A549 (cell line): ENCODE results near the gene PACS1. TPM values are rescaled to one million over a fixed set of nuclear protein-coding genes. Genes with fewer than 3 reads are reported as not detected.
A peak's percentile ranks its signal among the peaks of the same experiment; 100 is the strongest.

Experiments used
- ATAC-seq, 2 experiments: fragments of 200-7000 bp in 1 of 2; fragments of >200 bp in 1 of 2; cut with Nextera tagmentation in 1 of 2; cut with Tn5 transposase in 1 of 2; 3 replicates each; pipeline versions ENCODE4 v1.8.0 to v1.9.1; 2018 to 2020; ENCODE audit warnings: mild to moderate bottlenecking in 1 of 2, moderate library complexity in 1 of 2
- CTCF ChIA-PET: fragments of 300-600 bp; sonication (Branson Sonifier 250); formaldehyde crosslinking; extraction: SDS; loops from one replicate; lab custom pipeline; 2021; ENCODE audit warnings: antibody characterized with exemption, inconsistent platforms; lab: Yijun Ruan, JAX
- POLR2A ChIA-PET: fragments of 350-600 bp; formaldehyde crosslinking; extraction: SDS; loops from one replicate; lab custom pipeline; 2021; ENCODE audit warnings: antibody characterized with exemption, inconsistent platforms; lab: Yijun Ruan, JAX
- DNase-seq, 2 experiments: peaks; one replicate each; pipeline versions ENCODE4 v3.0.0 to v3.0.0-alpha.2; 2011 to 2016; ENCODE audit warnings: low read depth in 1 of 2, low spot score in 1 of 2
- FAIRE-seq: peaks from 2 replicates; lab custom pipeline; 2011; peaks lifted over from hg19 to GRCh38; lab: Jason Lieb, UNC
- H3K27ac ChIP-seq, 2 experiments: fragments of >200 bp; sonication (Bioruptor Twin); formaldehyde crosslinking; 3 replicates each; pipeline ENCODE4 v1.5.1; 2016 to 2017
- H3K4me1 ChIP-seq: fragments of >200 bp; sonication (Bioruptor Twin); formaldehyde crosslinking; 3 replicates; pipeline ENCODE4 v1.6.1; 2016
- H3K4me2 ChIP-seq: fragments of >200 bp; sonication (Bioruptor Twin); formaldehyde crosslinking; 3 replicates; pipeline ENCODE4 v1.6.1; 2016
- H3K4me3 ChIP-seq: fragments of >200 bp; sonication (Bioruptor Twin); formaldehyde crosslinking; 3 replicates; pipeline ENCODE4 v1.5.1; 2016
- H3K9me3 ChIP-seq: fragments of >200 bp; sonication (Bioruptor Twin); formaldehyde crosslinking; 3 replicates; pipeline ENCODE4 v1.6.1; 2016
- BHLHE40 ChIP-seq: IDR thresholded peaks from 2 replicates; pipeline ENCODE4 v1.6.1; 2012; ENCODE audit warnings: low read depth, low read length, inconsistent platforms
- CEBPB ChIP-seq, 2 experiments: fragments of >200 bp in 1 of 2; sonication (Bioruptor Twin) in 1 of 2; formaldehyde crosslinking in 1 of 2; IDR thresholded peaks; 2 replicates each; pipeline ENCODE4 v1.6.1; 2012 to 2016
- CHD2 ChIP-seq: fragments of 150-350 bp; IDR thresholded peaks from 2 replicates; pipeline ENCODE4 v1.6.1; 2014; ENCODE audit warnings: low read length; ENCODE audit not compliant: partially characterized antibody
- CTCF ChIP-seq: fragments of >200 bp; sonication (Bioruptor Twin); formaldehyde crosslinking; IDR thresholded peaks from 3 replicates; pipeline ENCODE4 v1.5.1; 2016
- E2F6 ChIP-seq: IDR thresholded peaks from 2 replicates; pipeline ENCODE4 v1.6.1; 2012; ENCODE audit warnings: low read depth, borderline replicate concordance
- EHF ChIP-seq: fragments of 250-450 bp; sonication (Bioruptor Pico); IDR thresholded peaks from 2 replicates; pipeline ENCODE4 v1.5.0; 2020; ENCODE audit warnings: mild to moderate bottlenecking
- ELK1 ChIP-seq: fragments of 150-350 bp; IDR thresholded peaks from 2 replicates; pipeline ENCODE4 v1.6.1; 2014; ENCODE audit warnings: low read depth, mild to moderate bottlenecking, low read length
- EP300 ChIP-seq, 2 experiments: fragments of >200 bp; sonication (Bioruptor Twin); formaldehyde crosslinking; IDR thresholded peaks; 2 replicates in 1 of 2; 3 replicates in 1 of 2; pipeline ENCODE4 v1.6.1; 2016 to 2017
- FOSL2 ChIP-seq, 2 experiments: fragments of 450-650 bp in 1 of 2; fragments of >200 bp in 1 of 2; sonication (Bioruptor Twin) in 1 of 2; formaldehyde crosslinking; IDR thresholded peaks; 2 replicates each; pipeline versions ENCODE4 v1.5.0 to v1.6.1; 2016 to 2020; ENCODE audit warnings: mild to moderate bottlenecking in 1 of 2, moderate library complexity in 1 of 2
- GATA3 ChIP-seq: IDR thresholded peaks from 2 replicates; pipeline ENCODE4 v1.6.1; 2012; ENCODE audit warnings: borderline replicate concordance
- HDAC2 ChIP-seq: fragments of 200-600 bp; sonication (generic); IDR thresholded peaks from 2 replicates; pipeline ENCODE4 v1.6.1; 2016
- HES2 ChIP-seq: fragments of >200 bp; sonication (Bioruptor Twin); formaldehyde crosslinking; IDR thresholded peaks from 2 replicates; pipeline ENCODE4 v1.6.1; 2016
- HEYL ChIP-seq: fragments of 250-450 bp; sonication (Bioruptor Pico); IDR thresholded peaks from 2 replicates; pipeline ENCODE4 v1.8.0; 2021; ENCODE audit warnings: mild to moderate bottlenecking, moderate library complexity
- HOXB13 ChIP-seq: fragments of 250-450 bp; sonication (Bioruptor Pico); IDR thresholded peaks from 2 replicates; pipeline ENCODE4 v1.5.0; 2020; ENCODE audit warnings: low read depth, mild to moderate bottlenecking, moderate library complexity
- JUN ChIP-seq, 2 experiments: fragments of >200 bp; sonication (Bioruptor Twin); formaldehyde crosslinking; IDR thresholded peaks; 2 replicates in 1 of 2; 3 replicates in 1 of 2; pipeline ENCODE4 v1.6.1; 2016 to 2017
- JUNB ChIP-seq: fragments of >200 bp; sonication (Bioruptor Twin); formaldehyde crosslinking; IDR thresholded peaks from 2 replicates; pipeline ENCODE4 v1.6.1; 2016
- KDM1A ChIP-seq: fragments of 200-600 bp; sonication (generic); IDR thresholded peaks from 2 replicates; pipeline ENCODE4 v1.6.1; 2016; ENCODE audit warnings: low read depth, mild to moderate bottlenecking
- KDM5A ChIP-seq: fragments of 200-600 bp; sonication (generic); IDR thresholded peaks from 2 replicates; pipeline ENCODE4 v1.6.1; 2016; ENCODE audit warnings: antibody characterized with exemption, mild to moderate bottlenecking
- MAFK ChIP-seq: fragments of 450-650 bp; IDR thresholded peaks from 2 replicates; pipeline ENCODE4 v1.6.1; 2014; ENCODE audit not compliant: partially characterized antibody
- NFE2L2 ChIP-seq: fragments of 150-350 bp; conservative IDR thresholded peaks from 2 replicates; pipeline ENCODE4 v1.6.1; 2014; ENCODE audit warnings: low read length
- NPAS2 ChIP-seq: fragments of 250-450 bp; sonication (Bioruptor Pico); IDR thresholded peaks from 2 replicates; pipeline ENCODE4 v1.8.0; 2022; ENCODE audit warnings: mild to moderate bottlenecking, moderate library complexity, borderline replicate concordance
- NR3C1 ChIP-seq: fragments of >200 bp; sonication (Bioruptor Twin); formaldehyde crosslinking; IDR thresholded peaks from 3 replicates; pipeline ENCODE4 v1.6.1; 2017
- PBX3 ChIP-seq: IDR thresholded peaks from 2 replicates; pipeline ENCODE4 v1.6.1; 2012
- POLR2AphosphoS2 ChIP-seq: conservative IDR thresholded peaks from 2 replicates; pipeline ENCODE4 v1.6.1; 2012; ENCODE audit warnings: low read length, improper control_type of control experiment, inconsistent platforms
- RAD21 ChIP-seq, 2 experiments: fragments of >200 bp in 1 of 2; sonication (Bioruptor Twin) in 1 of 2; formaldehyde crosslinking in 1 of 2; IDR thresholded peaks in 1 of 2; conservative IDR thresholded peaks in 1 of 2; 2 replicates in 1 of 2; 3 replicates in 1 of 2; pipeline ENCODE4 v1.6.1; 2012 to 2018; ENCODE audit warnings: inconsistent platforms in 1 of 2
- RARB ChIP-seq: fragments of 250-450 bp; sonication (Bioruptor Pico); IDR thresholded peaks from 2 replicates; pipeline ENCODE4 v1.8.0; 2021; ENCODE audit warnings: mild to moderate bottlenecking, moderate library complexity
- RFX5 ChIP-seq: fragments of 450-650 bp; IDR thresholded peaks from 2 replicates; pipeline ENCODE4 v1.7.1; 2014; ENCODE audit warnings: antibody characterized with exemption, mild to moderate bottlenecking, moderate library complexity
- SMC3 ChIP-seq: fragments of >200 bp; sonication (Bioruptor Twin); formaldehyde crosslinking; IDR thresholded peaks from 3 replicates; pipeline ENCODE4 v1.6.1; 2018; ENCODE audit warnings: inconsistent platforms
- TP53 ChIP-seq: fragments of 250-450 bp; sonication (Bioruptor Pico); IDR thresholded peaks from 2 replicates; pipeline ENCODE4 v1.5.0; 2021; ENCODE audit warnings: mild to moderate bottlenecking, moderate library complexity
- USF2 ChIP-seq: fragments of 450-650 bp; IDR thresholded peaks from 2 replicates; pipeline ENCODE4 v1.6.1; 2014; ENCODE audit warnings: antibody characterized with exemption
- ZSCAN20 ChIP-seq: fragments of 250-450 bp; sonication (Bioruptor Pico); IDR thresholded peaks from 2 replicates; pipeline ENCODE4 v1.8.0; 2022; ENCODE audit warnings: mild to moderate bottlenecking, moderate library complexity
- WGBS: methylation state at CpG from one replicate; pipeline ENCODE4 v1.1.6; 2017; ENCODE audit errors: missing lambda C conversion rate; 5-methylcytosine and 5-hydroxymethylcytosine counted together
- polyA plus RNA-seq, 4 experiments: library from polyadenylated mRNA; depleted of rRNA in 3 of 4; stranded (reverse); fragments of >200 nt; fragmentation: RNase III in 1 of 4; extraction: RNeasy Plus Mini Kit Qiagen cat#74134 plus additional on column Dnase treatment in 1 of 4; gene quantifications; 2 replicates in 3 of 4; 3 replicates in 1 of 4; pipeline ENCODE4 v1.2.3, GENCODE V29; 2011 to 2017

The PACS1 gene
- polyA plus RNA-seq, 2 of the 4 experiments (the other 2 are of a cell fraction): 48.2 to 59.1 TPM

GRCh38 chr11:66133216-66133775 lies 63.2 kb downstream of the PACS1 start:
- DNase-seq: no peak
- Histone ChIP-seq H3K27ac (peak overlapping the region; percentile 48 to 87; a peak in 4 of 6 replicates), H3K4me3 (no peak overlapping the region), H3K4me1 (peaks cover 77% of the 10 kb centered on the region), H3K4me2 (0 out of 3 replicates have a peak overlapping the region, but pooled peaks have one; percentile 11), H3K9me3 (no peaks in the 10 kb centered on the region)
- WGBS: 63% methylated on average over 6 of the region's 6 CpGs
- ChIA-PET CTCF (interaction anchor here (0.5 to 5.5 kb wide), 17 partner anchors 8 to 111 kb away, joined by 3 to 112 read pairs (median 4); partner anchors contain the start of genes PACS1 and SF3B2), POLR2A (no interaction called here)
- no peak for FAIRE-seq
- TF ChIP-seq PBX3: no peak
- TF ChIP-seq EHF (CRISPR knock-in tag): no peak
- TF ChIP-seq RAD21 (conservative IDR thresholded peaks at IDR 0.05 in 1 of 2, IDR thresholded peaks at IDR 0.05 in 1 of 2): no peak
- no peak for TF ChIP-seq TP53 (CRISPR knock-in tag)
- TF ChIP-seq KDM1A: no peak
- TF ChIP-seq E2F6: no peak
- no peak for TF ChIP-seq ZSCAN20 (CRISPR knock-in tag)
- ATAC-seq: peak; percentile 43 to 65; a peak in 5 of 6 replicates

GRCh38 chr11:66136752-66137123 lies 66.7 kb downstream of the PACS1 start:
- peak overlapping the region; percentile 10; the same call in 1 of the 3 replicates for H3K4me3 ChIP-seq
- H3K9me3 ChIP-seq: no peaks in the 10 kb centered on the region
- H3K4me1 ChIP-seq: peaks cover 93% of the 10 kb centered on the region
- TF ChIP-seq USF2 (no peak), MAFK (peak; percentile 23), RAD21 (conservative IDR thresholded peaks at IDR 0.05 in 1 of 2, IDR thresholded peaks at IDR 0.05 in 1 of 2) (peak in 1 of 2 experiments; percentile 20; a peak in 1 of 5 replicates), BHLHE40 (no peak), CHD2 (no peak), NR3C1 (no peak), E2F6 (no peak), RFX5 (peak; percentile 89), HES2 (no peak), NFE2L2 (no peak), POLR2AphosphoS2 (no peak), JUN (IDR thresholded peaks at IDR 0.05) (peak; percentile 44 to 65; a peak in 2 of 5 replicates), RARB (CRISPR knock-in tag) (no peak), JUNB (peak; percentile 72), SMC3 (peak; percentile 21; the same call in 1 of the 3 replicates), HOXB13 (no peak), NPAS2 (CRISPR knock-in tag) (no peak), CEBPB (IDR thresholded peaks at IDR 0.05) (peak; percentile 31 to 78; a peak in 3 of 4 replicates), ELK1 (no peak), KDM5A (no peak), CTCF (no peak), HEYL (CRISPR knock-in tag) (no peak), EP300 (IDR thresholded peaks at IDR 0.05) (peak; percentile 27 to 39; a peak in 1 of 5 replicates), HDAC2 (no peak), GATA3 (peak; percentile 25; the same call in 1 of the 2 replicates), FOSL2 (IDR thresholded peaks at IDR 0.05) (no peak), FOSL2 (CRISPR knock-in tag; IDR thresholded peaks at IDR 0.05) (peak; percentile 89)
- peak overlapping the region; percentile 84 for H3K4me2 ChIP-seq
- H3K27ac ChIP-seq: peak overlapping the region; percentile 83 to 87
- CTCF ChIA-PET: interaction anchor here (0.6 to 5.5 kb wide), 12 partner anchors 12 to 358 kb away, joined by 3 to 112 read pairs (median 7); partner anchors contain the start of gene PACS1
- FAIRE-seq (no peak), ATAC-seq (peak; percentile 42 to 68; a peak in 5 of 6 replicates), DNase-seq (peak; percentile 58 to 74)
- POLR2A ChIA-PET: interaction anchor here (0.8 to 1.2 kb wide), 5 partner anchors 24 to 134 kb away, joined by 3 to 6 read pairs (median 3); partner anchors contain the start of genes BANF1, EIF1AD and SF3B2
- 5% methylated on average over 5 of the region's 5 CpGs for WGBS
